ENCODE results near the gene PRKCE. TPM values are rescaled to one million over a fixed set of nuclear protein-coding genes. Genes with fewer than 3 reads are reported as not detected.
A peak's percentile ranks its signal among the peaks of the same experiment; 100 is the strongest.

The PRKCE gene
- total and polyA plus RNA-seq, 11 donors = 4.1 to 22.3 (median 16.2) TPM

GRCh38 chr2:45786836-45787357 is 135.4 kb downstream of the PRKCE start:
- no peaks in the 10 kb centered on the region for H3K27me3 ChIP-seq
- no peak for TF ChIP-seq POLR2A (IDR thresholded peaks at IDR 0.05)
- TF ChIP-seq, protein P1, sequence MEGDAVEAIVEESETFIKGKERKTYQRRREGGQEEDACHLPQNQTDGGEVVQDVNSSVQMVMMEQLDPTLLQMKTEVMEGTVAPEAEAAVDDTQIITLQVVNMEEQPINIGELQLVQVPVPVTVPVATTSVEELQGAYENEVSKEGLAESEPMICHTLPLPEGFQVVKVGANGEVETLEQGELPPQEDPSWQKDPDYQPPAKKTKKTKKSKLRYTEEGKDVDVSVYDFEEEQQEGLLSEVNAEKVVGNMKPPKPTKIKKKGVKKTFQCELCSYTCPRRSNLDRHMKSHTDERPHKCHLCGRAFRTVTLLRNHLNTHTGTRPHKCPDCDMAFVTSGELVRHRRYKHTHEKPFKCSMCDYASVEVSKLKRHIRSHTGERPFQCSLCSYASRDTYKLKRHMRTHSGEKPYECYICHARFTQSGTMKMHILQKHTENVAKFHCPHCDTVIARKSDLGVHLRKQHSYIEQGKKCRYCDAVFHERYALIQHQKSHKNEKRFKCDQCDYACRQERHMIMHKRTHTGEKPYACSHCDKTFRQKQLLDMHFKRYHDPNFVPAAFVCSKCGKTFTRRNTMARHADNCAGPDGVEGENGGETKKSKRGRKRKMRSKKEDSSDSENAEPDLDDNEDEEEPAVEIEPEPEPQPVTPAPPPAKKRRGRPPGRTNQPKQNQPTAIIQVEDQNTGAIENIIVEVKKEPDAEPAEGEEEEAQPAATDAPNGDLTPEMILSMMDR (IDR thresholded peaks at IDR 0.05) = no peak
- H3K36me3 ChIP-seq = no peaks in the 10 kb centered on the region
- H3K27ac ChIP-seq = no peak overlapping the region
- peaks cover 8 to 52% (median 40%) of the 10 kb centered on the region in 12 donors for H3K4me1 ChIP-seq
- ATAC-seq (no peak), DNase-seq (no peak)
- intact Hi-C loops (cut with DNase I) = no loop called here
- H3K9me3 ChIP-seq = no peaks in the 10 kb centered on the region
- 83 to 89% (median 86%) methylated on average over 10 of the region's 10 CpGs for WGBS, 4 donors
- H3K4me3 ChIP-seq = no peak overlapping the region

DNA sequence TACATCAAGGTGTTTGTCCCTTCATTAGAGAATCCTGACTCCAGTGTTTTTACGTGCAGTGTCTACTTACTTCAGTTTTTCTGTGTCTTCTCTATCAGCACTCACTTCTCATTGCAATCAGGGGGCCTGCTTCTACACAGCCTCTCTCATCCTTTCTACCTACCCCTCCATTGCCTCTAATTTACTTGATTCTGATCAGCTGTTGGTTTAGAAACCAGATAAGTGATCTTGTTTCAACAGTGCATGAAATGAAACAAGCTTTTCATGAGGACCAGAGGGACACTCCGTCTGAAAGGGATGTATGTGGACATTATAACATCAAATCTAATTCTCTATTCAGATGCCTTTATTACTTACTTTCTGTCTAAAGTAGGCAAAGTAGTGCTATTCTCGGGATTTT is 136.9 kb downstream of the PRKCE start:
- H3K9me3 ChIP-seq = no peaks in the 10 kb centered on the region
- H3K27me3 ChIP-seq = no peaks in the 10 kb centered on the region
- no peak overlapping the region for H3K4me3 ChIP-seq
- H3K27ac ChIP-seq = no peak overlapping the region
- WGBS, 4 donors = 92 to 97% (median 93%) methylated on average over 3 of the region's 3 CpGs
- H3K4me1 ChIP-seq = peaks cover under 1 to 51% (median 32%) of the 10 kb centered on the region in 12 donors
- intact Hi-C loops (cut with DNase I) = no loop called here
- ATAC-seq (no peak), DNase-seq (no peak)
- TF ChIP-seq POLR2A (IDR thresholded peaks at IDR 0.05) = no peak
- TF ChIP-seq, protein P1 (IDR thresholded peaks at IDR 0.05) = no peak
- H3K36me3 ChIP-seq = no peaks in the 10 kb centered on the region

GRCh38 chr2:45789317-45789716 is 137.8 kb downstream of the PRKCE start:
- Histone ChIP-seq H3K9me3 (no peaks in the 10 kb centered on the region), H3K4me3 (no peak overlapping the region), H3K4me1 (peaks cover 0 to 52% (median 38%) of the 10 kb centered on the region in 12 donors), H3K27ac (peak overlapping the region in 9 of 12 donors; percentile 24 to 79 (median 60)), H3K36me3 (no peaks in the 10 kb centered on the region), H3K27me3 (no peaks in the 10 kb centered on the region)
- no peak for ATAC-seq
- intact Hi-C loops (cut with DNase I) = no loop called here
- no peak for TF ChIP-seq POLR2A (IDR thresholded peaks at IDR 0.05)
- TF ChIP-seq, protein P1 (IDR thresholded peaks at IDR 0.05) = no peak
- no peak for DNase-seq

DNA sequence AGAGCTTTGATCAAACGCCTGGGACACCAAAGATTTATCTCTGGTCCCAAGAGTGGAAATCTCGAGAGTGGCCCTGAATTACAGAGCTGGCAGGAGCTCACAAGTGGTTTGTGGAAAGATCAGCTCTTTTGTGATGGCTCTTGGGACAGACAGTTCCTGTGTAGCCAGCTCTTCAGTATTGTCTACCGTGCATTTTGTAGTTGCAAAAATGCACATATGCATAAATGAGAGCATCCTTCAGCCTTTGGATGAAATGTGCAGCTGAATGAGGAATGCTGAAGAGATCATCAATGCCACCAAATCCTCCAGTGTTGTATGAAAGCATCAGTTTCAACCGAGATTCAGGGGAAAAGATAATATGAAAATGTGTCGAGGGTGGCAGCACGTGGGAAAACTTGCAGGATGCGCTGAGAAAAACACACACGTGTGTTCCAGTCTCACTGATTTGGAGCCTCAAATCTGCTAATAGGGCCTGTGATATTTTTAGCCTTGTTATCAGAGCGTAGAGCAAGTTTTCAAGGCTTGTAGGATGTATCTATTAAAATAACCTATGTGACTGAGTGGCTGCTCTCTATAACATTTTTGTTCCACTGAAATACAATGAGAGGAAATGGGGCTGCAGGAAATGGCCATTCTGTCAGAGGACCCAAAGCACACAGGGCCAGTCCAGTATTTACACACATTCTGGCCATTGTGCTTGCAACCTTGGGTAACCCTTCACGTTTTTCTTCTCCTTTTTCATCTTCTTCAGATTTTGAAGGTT is 138.7 kb downstream of the PRKCE start:
- intact Hi-C loops (cut with DNase I) = no loop called here

More for the DNA sequence above, 138.7 kb downstream of the PRKCE start:
- Histone ChIP-seq H3K36me3 (no peaks in the 10 kb centered on the region), H3K9me3 (no peaks in the 10 kb centered on the region), H3K4me1 (peaks cover 0 to 60% (median 42%) of the 10 kb centered on the region in 12 donors), H3K27me3 (no peaks in the 10 kb centered on the region), H3K4me3 (no peak overlapping the region), H3K27ac (peak overlapping the region; percentile 25 to 79 (median 59))
- WGBS, 4 donors = 20 to 24% (median 22%) methylated on average over 10 of the region's 10 CpGs
- DNase-seq (no peak), ATAC-seq (peak; percentile 32 to 74 (median 57))
- TF ChIP-seq, protein P1 (IDR thresholded peaks at IDR 0.05) = no peak
- no peak for TF ChIP-seq POLR2A (IDR thresholded peaks at IDR 0.05)
